ENCODE results near the gene EHF. TPM values are rescaled to one million over a fixed set of nuclear protein-coding genes. Genes with fewer than 3 reads are reported as not detected.
A peak's percentile ranks its signal among the peaks of the same experiment; 100 is the strongest.

The EHF gene
- total and polyA plus RNA-seq, 9 of the 15 experiments (the other 6 are each of a cell fraction or from before 2014, with no cell fraction given), result 0.04 to 0.54 (median 0.37) TPM

DNA sequence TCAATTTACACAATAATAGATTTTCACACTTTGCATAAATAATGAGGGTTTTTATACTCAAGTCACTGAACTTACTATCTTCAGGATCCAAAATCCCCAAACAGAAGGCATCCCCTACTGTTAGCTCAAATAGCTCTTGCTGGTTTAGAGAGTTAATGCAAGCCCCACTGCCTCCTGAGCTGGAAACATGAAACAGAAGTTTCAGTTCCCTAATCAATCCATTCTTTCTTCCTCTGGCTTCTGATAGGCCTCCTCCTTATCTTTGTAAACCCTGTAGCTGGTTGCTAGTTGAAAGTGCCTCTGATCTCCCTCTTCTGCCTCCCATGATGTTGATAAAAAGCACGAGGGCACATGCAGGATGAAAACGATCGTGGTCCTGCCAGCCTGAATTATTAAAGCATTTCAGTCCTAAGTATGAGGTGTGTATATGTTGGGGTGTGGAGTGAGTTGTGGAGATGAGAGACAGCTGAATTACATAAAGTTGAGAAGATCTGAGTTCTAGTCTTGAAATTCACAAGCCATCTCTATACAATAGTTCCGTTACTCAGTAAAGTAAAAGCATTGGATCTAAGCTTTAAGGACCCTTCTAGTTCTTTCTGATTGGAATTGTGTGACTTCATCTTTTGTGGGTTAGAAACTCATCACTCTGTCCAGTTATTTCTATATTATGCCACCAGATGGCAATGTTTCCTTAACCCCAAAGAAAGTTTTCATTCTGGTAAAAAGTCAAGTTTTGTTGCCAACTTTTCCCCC, 35.0 kb upstream of the EHF start (continued):
- TF ChIP-seq BDP1 (IDR thresholded peaks at IDR 0.05; ENCODE audit: insufficient read depth, insufficient read length), result no peak
- no peak for TF ChIP-seq FOXO4 (CRISPR knock-in tag; IDR thresholded peaks at IDR 0.05)
- TF ChIP-seq TEAD2 (tag; IDR thresholded peaks at IDR 0.05), result 0 out of 2 replicates have a peak, but pooled peaks have one; percentile 16
- no peak for TF ChIP-seq STAT5B (CRISPR knock-in tag; IDR thresholded peaks at IDR 0.05)
- no peak for TF ChIP-seq EZH2 (IDR thresholded peaks at IDR 0.05; ENCODE audit: borderline replicate concordance, low read depth, low read length)
- no peak for TF ChIP-seq TRIM24 (IDR thresholded peaks at IDR 0.05)
- no peak for TF ChIP-seq SNIP1 (IDR thresholded peaks at IDR 0.05; ENCODE audit: low read depth)
- 0 out of 2 replicates have a peak, but pooled peaks have one; percentile 5 for TF ChIP-seq SOX6 (IDR thresholded peaks at IDR 0.05)
- TF ChIP-seq ZNF592 (IDR thresholded peaks at IDR 0.05), result peak; percentile 47; the same call in 1 of the 2 replicates
- TF ChIP-seq XRCC5 (IDR thresholded peaks at IDR 0.05; ENCODE audit: low read depth, low read length), result no peak
- no peak for TF ChIP-seq ZBTB17 (CRISPR knock-in tag; IDR thresholded peaks at IDR 0.05)
- TF ChIP-seq, protein P1, sequence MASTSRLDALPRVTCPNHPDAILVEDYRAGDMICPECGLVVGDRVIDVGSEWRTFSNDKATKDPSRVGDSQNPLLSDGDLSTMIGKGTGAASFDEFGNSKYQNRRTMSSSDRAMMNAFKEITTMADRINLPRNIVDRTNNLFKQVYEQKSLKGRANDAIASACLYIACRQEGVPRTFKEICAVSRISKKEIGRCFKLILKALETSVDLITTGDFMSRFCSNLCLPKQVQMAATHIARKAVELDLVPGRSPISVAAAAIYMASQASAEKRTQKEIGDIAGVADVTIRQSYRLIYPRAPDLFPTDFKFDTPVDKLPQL (IDR thresholded peaks at IDR 0.05; ENCODE audit: extremely low read depth, insufficient read length), result no peak
- TF ChIP-seq ZNF347 (CRISPR knock-in tag; IDR thresholded peaks at IDR 0.05; ENCODE audit: low read depth), result no peak
- no peak for TF ChIP-seq RERE (CRISPR knock-in tag; IDR thresholded peaks at IDR 0.05; ENCODE audit: borderline replicate concordance)

Data from K562 (cell line).